Measurements from ENCODE around the gene SAMD4A.

SAMD4A gene

GRCh38 chr14:54664961-54665360 lies 98.0 kb downstream of the SAMD4A start:
- DNase-seq = no peak

GRCh38 chr14:54665946-54666345 lies 99.0 kb downstream of the SAMD4A start:
- peak; percentile 58 for DNase-seq

- DNase-seq = no peak
These were observed 100.3 kb downstream of the SAMD4A start for GRCh38 chr14:54667026-54667744.

- DNase-seq = no peak
These were observed 100.8 kb downstream of the SAMD4A start for GRCh38 chr14:54667764-54668163.

- DNase-seq = no peak
These were observed 103.0 kb downstream of the SAMD4A start for GRCh38 chr14:54669721-54670561.

GRCh38 chr14:54671537-54671936 lies 104.6 kb downstream of the SAMD4A start:
- no peak for DNase-seq

GRCh38 chr14:54672181-54672580 lies 105.3 kb downstream of the SAMD4A start:
- no peak for DNase-seq

- DNase-seq = no peak
These were observed 105.8 kb downstream of the SAMD4A start for GRCh38 chr14:54672688-54673087.

GRCh38 chr14:54673193-54674045 lies 106.5 kb downstream of the SAMD4A start:
- DNase-seq = no peak

- no peak for DNase-seq
These were observed 107.3 kb downstream of the SAMD4A start for GRCh38 chr14:54674046-54674741.

GRCh38 chr14:54675236-54676128 lies 108.6 kb downstream of the SAMD4A start:
- no peak for DNase-seq

- peak; percentile 49 for DNase-seq
These were observed 110.1 kb downstream of the SAMD4A start for GRCh38 chr14:54676812-54677708.

- no peak for DNase-seq
These were observed 113.7 kb downstream of the SAMD4A start for GRCh38 chr14:54680651-54681050.

GRCh38 chr14:54681811-54682261 lies 114.9 kb downstream of the SAMD4A start:
- DNase-seq = no peak

GRCh38 chr14:54682578-54682977 lies 115.7 kb downstream of the SAMD4A start:
- no peak for DNase-seq

GRCh38 chr14:54683882-54684794 lies 117.2 kb downstream of the SAMD4A start:
- DNase-seq = peak; percentile 52

- DNase-seq = no peak
These were observed 118.4 kb downstream of the SAMD4A start for GRCh38 chr14:54685286-54685845.

- DNase-seq = peak; percentile 69
These were observed 119.4 kb downstream of the SAMD4A start for GRCh38 chr14:54686219-54686870.

All from suppressor macrophage treated with lipopolysaccharide for 4 hours (primary cell).